GM18505 (cell line): ENCODE measurements around the gene XKR7.
A peak's percentile ranks its signal among the peaks of the same experiment; 100 is the strongest.
"Not testable (repeated sequence)": the region's sequence is repeated elsewhere in the genome, so short reads cannot be mapped to it uniquely, and the experiment has no call there.

Source experiments
- ATAC-seq: cut with Tn5 transposase; IDR thresholded peaks from one replicate; pipeline ENCODE4 v1.9.1; 2021; ENCODE audit not compliant: unreplicated experiment
- POLR2A ChIP-seq: IDR thresholded peaks from 4 replicates; pipeline ENCODE4 v1.6.1; 2011; ENCODE audit warnings: borderline replicate concordance; ENCODE audit not compliant: insufficient read depth, insufficient read length; ENCODE audit errors: extremely low read depth

Gene XKR7

DNA sequence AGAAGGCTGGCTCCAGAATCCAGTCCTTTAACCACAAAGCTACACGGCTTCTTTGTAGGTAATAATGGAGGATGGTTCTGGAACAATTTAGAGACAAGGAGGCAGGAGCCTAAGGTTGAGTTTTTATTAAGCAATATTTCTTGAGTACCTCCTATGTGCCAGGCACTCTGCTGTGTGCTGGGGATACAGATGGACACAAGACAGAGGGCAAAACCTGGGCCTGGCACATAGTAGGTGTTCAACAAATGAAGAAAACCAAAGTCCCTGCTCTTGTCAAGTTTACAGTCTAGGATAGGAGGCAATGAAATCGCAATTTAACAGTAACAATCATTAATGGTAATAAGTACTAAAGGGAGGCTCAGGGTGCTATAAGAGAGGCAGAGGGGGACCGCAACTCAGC, 59.7 kb downstream of the XKR7 start:
- no peak for TF ChIP-seq POLR2A
- ATAC-seq: no peak

DNA sequence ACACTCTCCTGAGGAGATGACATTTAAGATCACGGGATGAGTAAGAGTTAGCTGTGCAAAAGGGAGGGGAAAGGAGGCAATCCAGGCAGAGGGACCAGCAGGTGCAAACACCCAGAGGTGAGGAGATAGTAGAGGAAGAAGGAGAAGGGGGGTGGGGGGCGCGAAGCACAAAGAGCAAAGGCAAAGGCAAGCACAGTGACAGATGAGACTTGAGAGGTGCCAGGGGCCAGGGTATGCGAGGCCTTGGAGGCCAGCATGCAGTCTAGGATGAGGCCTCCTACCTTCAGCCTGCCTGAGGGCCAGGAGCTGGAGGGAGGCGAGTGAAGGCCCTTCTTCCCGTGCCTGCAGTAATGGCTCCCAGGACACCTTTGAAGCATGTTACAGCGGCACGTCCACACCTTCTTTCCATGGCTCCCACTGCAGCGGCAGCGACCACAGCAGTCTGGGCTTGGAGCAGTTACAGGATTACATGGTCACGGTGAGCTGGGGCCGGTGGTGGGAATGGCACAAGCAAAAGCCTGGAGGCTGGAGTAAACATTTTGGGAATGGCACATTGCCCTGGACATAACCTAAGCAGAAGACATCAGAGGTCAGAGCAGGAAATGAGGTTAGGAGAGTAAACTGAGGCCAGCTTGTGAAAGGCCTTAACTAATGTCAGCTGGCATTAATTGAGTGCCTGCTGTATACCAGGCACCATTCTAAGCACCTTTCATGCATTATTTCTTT, 60.9 kb downstream of the XKR7 start:
- no peak for ATAC-seq
- no peak for TF ChIP-seq POLR2A

DNA sequence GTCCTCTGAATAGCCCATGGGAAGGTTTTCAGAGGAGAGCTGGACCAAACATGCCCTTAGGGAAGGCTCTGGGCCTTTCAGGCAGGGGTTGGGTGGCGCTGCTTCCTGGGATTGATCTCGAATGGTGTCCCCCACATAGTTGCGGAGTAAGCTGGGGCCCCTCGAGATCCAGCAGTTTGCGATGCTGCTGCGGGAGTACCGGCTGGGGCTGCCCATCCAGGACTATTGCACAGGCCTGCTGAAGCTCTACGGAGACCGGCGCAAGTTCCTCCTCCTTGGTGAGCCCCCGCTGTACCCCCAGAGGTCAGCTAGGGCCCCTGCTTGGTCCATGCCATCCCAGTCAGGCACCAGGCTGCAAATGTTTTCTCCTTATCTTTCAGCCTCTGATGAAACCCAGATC, 61.6 kb downstream of the XKR7 start:
- no peak for ATAC-seq
- no peak for TF ChIP-seq POLR2A

DNA sequence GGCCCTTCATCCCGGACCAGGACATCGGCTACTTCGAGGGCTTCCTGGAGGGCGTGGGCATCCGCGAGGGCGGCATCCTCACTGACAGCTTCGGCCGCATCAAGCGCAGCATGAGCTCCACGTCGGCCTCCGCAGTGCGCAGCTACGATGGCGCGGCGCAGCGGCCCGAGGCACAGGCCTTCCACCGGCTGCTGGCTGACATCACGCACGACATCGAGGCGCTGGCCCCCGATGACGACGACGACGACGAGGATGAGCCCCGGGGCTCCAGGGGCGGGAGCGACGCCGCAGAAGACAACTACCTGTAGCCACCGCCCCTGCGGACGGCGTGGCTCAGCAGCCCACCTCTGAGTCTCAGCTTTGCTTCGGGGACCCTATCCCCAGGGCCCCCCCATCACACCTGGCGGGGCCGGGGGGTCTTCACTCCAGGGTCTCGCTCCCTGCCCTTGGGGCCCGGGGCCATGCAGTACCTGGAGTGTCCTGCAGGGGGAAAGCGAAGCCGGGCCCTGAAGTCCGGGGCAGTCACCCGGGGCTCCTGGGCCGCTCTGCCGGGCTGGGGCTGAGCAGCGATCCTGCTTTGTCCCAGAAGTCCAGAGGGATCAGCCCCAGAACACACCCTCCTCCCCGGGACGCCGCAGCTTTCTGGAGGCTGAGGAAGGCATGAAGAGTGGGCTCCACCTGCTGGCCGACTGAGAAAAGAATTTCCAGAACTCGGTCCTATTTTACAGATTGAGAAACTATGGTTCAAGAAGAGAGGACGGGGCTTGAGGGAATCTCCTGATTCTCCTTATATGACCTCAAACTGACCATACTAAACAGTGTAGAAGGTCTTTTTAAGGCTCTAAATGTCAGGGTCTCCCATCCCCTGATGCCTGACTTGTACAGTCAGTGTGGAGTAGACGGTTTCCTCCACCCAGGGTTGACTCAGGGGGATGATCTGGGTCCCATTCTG, 63.3 kb downstream of the XKR7 start:
- no peak for TF ChIP-seq POLR2A
- ATAC-seq: no peak

DNA sequence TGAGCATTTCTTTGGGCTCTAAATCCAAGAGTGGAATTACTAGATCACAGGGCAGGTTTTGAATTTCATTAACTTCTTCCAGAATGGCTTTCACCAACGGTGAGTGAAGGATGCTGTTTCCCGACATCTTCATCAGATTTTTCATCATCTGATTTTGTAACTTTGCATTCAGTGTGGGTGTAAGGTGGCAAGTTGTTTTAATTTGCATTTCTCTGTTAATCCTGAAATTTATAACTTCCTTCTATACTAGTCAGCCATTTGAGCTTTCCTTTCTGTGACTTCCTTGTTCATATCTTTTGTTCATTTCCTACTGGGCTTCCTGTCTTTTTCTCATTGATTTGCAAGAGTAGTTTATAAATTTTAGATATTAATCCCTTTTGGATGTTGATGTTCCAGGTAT, 65.4 kb downstream of the XKR7 start:
- ATAC-seq: no peak
- no peak for TF ChIP-seq POLR2A

DNA sequence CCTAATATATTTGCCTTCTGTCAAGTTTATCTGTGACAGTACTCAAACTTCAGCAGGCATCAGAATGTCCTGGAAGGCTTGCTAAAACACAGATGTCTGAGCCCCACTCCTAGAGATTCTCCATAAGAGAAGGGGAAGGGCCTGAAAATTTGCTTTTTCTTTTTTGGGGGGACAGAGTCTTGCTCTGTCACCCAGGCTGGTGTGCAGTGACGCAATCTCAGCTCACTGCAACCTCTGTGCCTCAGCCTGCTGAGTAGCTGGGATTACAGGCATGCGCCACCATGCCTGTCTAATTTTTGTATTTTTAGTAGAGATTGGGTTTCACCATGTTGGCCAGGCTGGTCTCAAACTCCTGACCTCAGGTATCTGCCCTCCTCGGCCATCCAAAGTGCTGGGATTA, 65.8 kb downstream of the XKR7 start:
- ATAC-seq: not testable (repeated sequence)

DNA sequence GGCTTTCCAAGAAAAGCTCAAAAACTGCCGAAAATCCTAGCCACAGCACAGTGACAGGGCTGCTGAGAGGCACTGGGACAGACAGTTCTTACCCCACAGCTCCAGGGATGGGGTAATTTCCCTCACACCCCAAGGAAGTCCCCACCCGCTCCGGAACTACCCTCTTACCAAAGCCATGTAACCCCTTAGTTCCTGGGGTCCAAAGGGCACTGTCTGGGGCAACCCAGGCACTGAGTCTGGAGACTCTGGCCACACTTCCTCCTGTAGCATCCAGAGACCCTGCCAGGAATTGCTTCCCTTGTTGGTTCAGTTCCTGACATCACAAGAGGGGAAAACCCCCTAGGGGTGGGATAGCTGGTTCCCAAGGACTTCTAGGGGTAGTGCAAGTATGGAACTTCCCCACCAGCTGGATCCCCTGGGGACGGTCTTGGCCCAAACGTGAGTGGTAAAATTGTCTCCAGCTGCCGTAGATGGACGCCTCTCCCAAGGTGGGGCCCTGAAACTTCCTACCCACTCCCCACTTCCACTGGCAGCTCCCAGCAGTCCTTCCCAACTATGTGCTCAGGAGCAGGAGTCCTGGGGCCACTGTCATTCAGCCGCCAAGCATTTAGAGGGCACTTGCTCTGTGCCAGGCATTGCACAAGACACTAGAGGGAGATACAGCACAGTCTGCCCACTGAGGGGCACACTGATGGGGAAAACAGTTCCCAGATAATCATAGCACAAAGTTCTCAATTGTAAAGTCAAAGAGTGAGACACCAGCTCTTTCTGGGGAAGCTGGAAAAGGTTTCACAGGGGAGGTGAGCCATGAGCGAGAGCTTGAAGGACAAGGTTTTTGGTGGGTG, 66.9 kb downstream of the XKR7 start:
- no peak for TF ChIP-seq POLR2A
- no peak for ATAC-seq

DNA sequence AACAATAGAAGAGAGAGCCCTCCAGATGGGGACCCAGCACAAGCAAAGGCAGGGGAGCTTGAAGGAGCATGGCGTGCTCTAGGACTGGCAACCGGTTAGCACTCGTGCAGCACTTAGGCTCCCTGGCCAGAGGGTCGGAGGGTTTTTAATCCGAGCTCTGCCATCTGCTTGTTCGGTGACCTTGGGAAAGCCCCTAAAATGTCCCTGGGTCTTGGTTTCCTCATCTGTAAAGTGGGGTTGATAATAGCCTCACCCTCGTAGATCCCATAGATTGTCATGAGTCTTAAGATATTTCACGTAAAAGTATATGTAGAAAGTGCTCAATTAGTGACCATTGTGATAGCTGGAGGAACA, 67.5 kb downstream of the XKR7 start:
- ATAC-seq: no peak
- no peak for TF ChIP-seq POLR2A

DNA sequence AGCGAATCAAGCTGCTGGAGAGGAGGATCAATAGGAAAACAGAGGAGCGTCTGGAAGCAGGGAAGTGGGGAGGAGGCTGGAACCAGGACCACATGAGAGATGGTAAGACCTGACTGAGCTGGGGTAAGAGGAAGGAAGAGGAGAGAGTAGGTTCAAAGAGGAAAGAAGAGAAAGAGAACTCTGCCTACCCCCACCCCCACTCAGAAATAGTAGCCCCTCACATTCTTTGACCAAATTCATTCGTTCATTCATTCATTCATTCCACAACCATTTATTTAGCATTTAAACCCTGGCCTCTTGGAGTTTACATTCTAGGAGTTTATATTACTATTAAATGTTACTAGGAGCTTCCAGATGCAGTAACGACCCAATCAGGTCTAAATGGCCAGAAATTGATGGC, 68.3 kb downstream of the XKR7 start:
- no peak for ATAC-seq
- TF ChIP-seq POLR2A: no peak

DNA sequence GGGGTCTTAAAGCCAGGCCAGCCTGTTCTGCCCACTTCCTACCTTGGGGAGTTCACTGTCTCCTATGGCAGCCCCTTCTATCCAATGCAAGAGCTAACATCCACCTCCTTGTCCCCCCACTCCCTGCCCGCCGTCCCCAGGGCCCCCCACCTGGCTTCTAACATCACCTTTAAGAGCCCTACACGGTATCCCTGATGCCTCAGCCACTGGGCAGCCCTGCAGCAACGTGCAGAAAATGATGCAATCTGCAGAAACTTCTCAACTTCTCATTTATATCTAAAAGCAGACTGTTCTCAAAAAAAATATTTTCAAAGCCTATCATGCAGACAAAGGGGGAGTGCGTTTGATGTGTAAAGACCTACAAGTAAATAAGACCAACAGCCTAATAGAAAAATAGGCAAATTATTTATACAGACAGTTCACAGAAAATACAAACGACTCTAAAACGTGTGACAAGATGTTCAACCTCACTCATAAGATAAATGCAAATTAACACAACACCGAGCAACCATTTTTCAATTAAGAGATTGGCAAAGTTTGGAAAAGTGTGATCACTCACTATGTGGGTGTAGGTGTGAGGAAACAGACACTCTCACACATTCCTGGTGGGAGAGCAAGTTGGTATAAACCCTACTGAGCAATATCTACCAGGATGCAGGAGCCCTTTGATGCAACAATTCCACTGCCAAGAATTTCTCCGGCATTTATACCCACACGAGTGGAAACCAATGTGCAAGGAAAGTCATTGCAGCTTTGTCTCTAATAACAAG, 69.0 kb downstream of the XKR7 start:
- TF ChIP-seq POLR2A: no peak
- no peak for ATAC-seq

DNA sequence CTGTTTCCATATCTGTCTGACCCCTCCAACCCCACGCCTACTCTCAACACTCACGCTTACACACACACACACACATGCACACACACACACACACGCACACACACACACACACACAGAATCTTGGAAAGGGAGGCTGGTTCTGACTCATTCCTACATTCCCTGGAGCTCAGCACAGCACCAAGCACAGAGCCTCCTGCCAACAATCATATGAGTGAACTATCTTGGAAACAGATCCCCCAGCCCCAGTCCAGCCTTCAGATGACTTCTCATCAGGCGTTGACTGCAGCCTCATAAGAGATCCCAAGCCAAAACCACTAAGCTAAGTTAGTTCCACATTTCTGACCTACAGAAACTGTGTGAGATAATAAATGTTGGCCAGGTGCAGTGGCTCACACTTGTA, 70.0 kb downstream of the XKR7 start:
- no peak for ATAC-seq
- no peak for TF ChIP-seq POLR2A

DNA sequence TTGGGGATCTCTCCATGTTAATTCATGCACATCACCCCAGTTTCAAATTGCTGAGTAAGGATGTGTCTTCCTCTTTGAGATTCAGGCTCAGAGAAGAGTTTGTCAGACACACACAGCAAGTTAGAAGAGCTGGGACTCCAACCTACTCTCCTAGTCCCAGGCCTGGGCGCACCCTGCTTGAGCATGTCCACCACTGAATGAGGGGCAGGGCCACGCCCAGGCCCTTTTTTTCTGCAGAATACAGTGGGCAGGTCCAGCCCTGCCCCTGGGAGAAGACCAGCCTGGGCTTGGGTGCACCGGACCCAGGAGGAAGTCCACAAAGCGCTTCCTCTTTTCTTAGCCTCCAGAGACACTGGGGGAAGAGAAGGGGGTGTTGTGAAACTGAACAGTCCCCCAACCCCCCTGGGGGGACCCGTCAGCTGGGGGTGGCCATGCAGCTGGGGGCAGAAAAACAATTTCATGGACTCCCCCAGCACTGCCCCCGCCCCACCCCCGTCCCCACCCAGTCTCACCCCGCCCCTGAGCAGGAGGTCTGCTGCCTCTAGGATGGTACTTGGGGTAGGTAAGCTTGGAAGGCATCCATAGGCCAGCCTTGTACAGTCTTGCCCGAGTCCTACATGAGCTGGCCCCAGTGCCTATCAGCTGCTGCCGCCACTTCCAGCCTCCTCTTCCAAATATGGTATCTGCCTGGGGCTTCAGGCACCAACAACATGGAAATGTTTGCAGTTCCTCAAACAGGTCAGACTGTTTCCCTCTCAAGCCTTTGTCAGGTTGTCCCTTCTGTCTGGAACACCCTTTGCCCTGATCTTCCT, 72.4 kb downstream of the XKR7 start:
- no peak for TF ChIP-seq POLR2A
- peak; percentile 72 for ATAC-seq
